Endothelial cell (in vitro differentiated cells): Measurements from ENCODE around the gene MKRN1. TPM values are rescaled to one million over a fixed set of nuclear protein-coding genes. Genes with fewer than 3 reads are reported as not detected.
"Not testable (repeated sequence)": the region's sequence is repeated elsewhere in the genome, so short reads cannot be mapped to it uniquely, and the experiment has no call there.

Experiments
- DNase-seq: peaks from one replicate; pipeline ENCODE4 v3.0.0; 2021; ENCODE audit warnings: low spot score
- H3K27ac Mint-ChIP-seq: one replicate; pipeline ENCODE4 v1.8.0; 2021; ENCODE audit warnings: mixed read lengths, inconsistent platforms; ENCODE audit not compliant: unreplicated experiment
- H3K27me3 Mint-ChIP-seq: one replicate; pipeline ENCODE4 v1.8.0; 2021; ENCODE audit warnings: mild to moderate bottlenecking, moderate library complexity, mixed read lengths, inconsistent platforms; ENCODE audit not compliant: unreplicated experiment
- H3K36me3 Mint-ChIP-seq: one replicate; pipeline ENCODE4 v1.8.0; 2021; ENCODE audit warnings: mild to moderate bottlenecking, low read depth, mixed read lengths, inconsistent platforms; ENCODE audit not compliant: unreplicated experiment
- H3K4me1 Mint-ChIP-seq: one replicate; pipeline ENCODE4 v1.8.0; 2021; ENCODE audit warnings: mild to moderate bottlenecking, mixed read lengths, inconsistent platforms; ENCODE audit not compliant: unreplicated experiment
- H3K4me3 Mint-ChIP-seq: one replicate; pipeline ENCODE4 v1.8.0; 2021; ENCODE audit warnings: mild to moderate bottlenecking, mixed read lengths, inconsistent platforms; ENCODE audit not compliant: unreplicated experiment
- H3K9me3 Mint-ChIP-seq: one replicate; pipeline ENCODE4 v1.8.0; 2021; ENCODE audit warnings: mixed read lengths, inconsistent platforms; ENCODE audit not compliant: unreplicated experiment
- CTCF ChIP-seq: fragments of 200-600 bp; sonication (generic); IDR thresholded peaks from one replicate; pipeline ENCODE4 v1.5.0; 2021; ENCODE audit warnings: antibody characterized with exemption; ENCODE audit not compliant: unreplicated experiment
- total RNA-seq: library from RNA; stranded (reverse); fragmentation: NEBNext Ultra II Directional; extraction: Animal tissue kit (Norgen Biotek cat#: 25700); gene quantifications from one replicate; pipeline ENCODE4 v1.2.1, GENCODE V29; 2021; ENCODE audit not compliant: unreplicated experiment

MKRN1 gene
- total RNA-seq, 1 donor from 2014 or later = 79.9 TPM

- no peak for TF ChIP-seq CTCF
- Mint-ChIP-seq H3K4me3 (no peak overlapping the region), H3K9me3 (no peaks in the 10 kb centered on the region), H3K27ac (no peak overlapping the region), H3K27me3 (no peaks in the 10 kb centered on the region), H3K4me1 (peaks cover 3% of the 10 kb centered on the region), H3K36me3 (peaks cover 21% of the 10 kb centered on the region)
- no peak for DNase-seq
Measured at GRCh38 chr7:140458201-140458600, 21.1 kb downstream of the MKRN1 start.

- no peak overlapping the region for H3K4me3 Mint-ChIP-seq
- TF ChIP-seq CTCF = no peak
- H3K36me3 Mint-ChIP-seq = peaks cover 28% of the 10 kb centered on the region
- H3K27me3 Mint-ChIP-seq = no peaks in the 10 kb centered on the region
- H3K27ac Mint-ChIP-seq = no peak overlapping the region
- no peak for DNase-seq
- peaks cover 11% of the 10 kb centered on the region for H3K4me1 Mint-ChIP-seq
- no peaks in the 10 kb centered on the region for H3K9me3 Mint-ChIP-seq
Measured at GRCh38 chr7:140456551-140457051, 22.7 kb downstream of the MKRN1 start.

GRCh38 chr7:140455743-140456142 is 23.6 kb downstream of the MKRN1 start:
- Mint-ChIP-seq H3K27me3 (no peaks in the 10 kb centered on the region), H3K9me3 (no peaks in the 10 kb centered on the region), H3K36me3 (peaks cover 26% of the 10 kb centered on the region), H3K4me1 (peaks cover 17% of the 10 kb centered on the region), H3K4me3 (no peak overlapping the region), H3K27ac (no peak overlapping the region)
- no peak for DNase-seq
- TF ChIP-seq CTCF = no peak

- Mint-ChIP-seq H3K36me3 (peaks cover 24% of the 10 kb centered on the region), H3K9me3 (no peaks in the 10 kb centered on the region), H3K27ac (no peak overlapping the region), H3K4me1 (peaks cover 27% of the 10 kb centered on the region), H3K4me3 (no peak overlapping the region), H3K27me3 (no peaks in the 10 kb centered on the region)
- TF ChIP-seq CTCF = no peak
- no peak for DNase-seq
Measured at GRCh38 chr7:140454657-140455015, 24.7 kb downstream of the MKRN1 start.

- DNase-seq, H3K27me3 Mint-ChIP-seq, H3K9me3 Mint-ChIP-seq, H3K27ac Mint-ChIP-seq, H3K4me3 Mint-ChIP-seq: not testable (repeated sequence)
- Mint-ChIP-seq H3K36me3 (peaks cover 24% of the 10 kb centered on the region), H3K4me1 (peaks cover 33% of the 10 kb centered on the region)
Measured at GRCh38 chr7:140453785-140454656, 25.3 kb downstream of the MKRN1 start.
